Suprapubic skin (tissue), 4 donors: ENCODE measurements around the gene TBX4. TPM values are rescaled to one million over a fixed set of nuclear protein-coding genes. Genes with fewer than 3 reads are reported as not detected.

ENCODE experiments used
- DNase-seq, 2 donors: peaks; one replicate each; pipeline ENCODE4 v3.0.0-alpha.2; 2019; ENCODE audit warnings: low spot score in 2 of 2
- H3K27ac ChIP-seq: fragments of 200-600 bp; sonication (generic); one replicate; pipeline ENCODE4 v1.5.1; 2019
- H3K27me3 ChIP-seq: fragments of 200-600 bp; sonication (generic); one replicate; pipeline ENCODE4 v1.5.1; 2019
- H3K36me3 ChIP-seq: fragments of 200-600 bp; sonication (generic); one replicate; pipeline ENCODE4 v1.5.1; 2019
- H3K4me1 ChIP-seq: fragments of 200-600 bp; sonication (generic); one replicate; pipeline ENCODE4 v1.5.1; 2019
- H3K4me3 ChIP-seq: fragments of 200-600 bp; sonication (generic); one replicate; pipeline ENCODE4 v1.5.1; 2019; ENCODE audit warnings: mild to moderate bottlenecking
- H3K9me3 ChIP-seq: fragments of 200-600 bp; sonication (generic); one replicate; pipeline ENCODE4 v1.5.1; 2019
- EP300 ChIP-seq: sonication (generic); formaldehyde crosslinking; IDR thresholded peaks from one replicate; pipeline ENCODE4 v1.6.1; 2017; ENCODE audit warnings: antibody characterized with exemption
- POLR2A ChIP-seq, 2 donors: fragments of 450-650 bp; IDR thresholded peaks; one replicate each; pipeline ENCODE4 v1.6.1; 2017; ENCODE audit warnings: antibody characterized with exemption in 2 of 2, mild to moderate bottlenecking in 2 of 2, moderate library complexity in 2 of 2
- POLR2AphosphoS5 ChIP-seq, 3 donors: sonication (generic); formaldehyde crosslinking; IDR thresholded peaks; one replicate each; pipeline ENCODE4 v1.6.1; 2017; ENCODE audit warnings: antibody characterized with exemption in 3 of 3
- WGBS: methylation state at CpG from one replicate; pipeline ENCODE4 v1.1.5; 2018; 5-methylcytosine and 5-hydroxymethylcytosine counted together
- total RNA-seq, 4 donors: library from RNA; depleted of rRNA; stranded (reverse); fragments of >200 nt; gene quantifications; one replicate each; pipeline ENCODE4 v1.1.0, GENCODE V29; 2016
- TF ChIP-seq, protein P1 (sequence below), 2 donors: fragments of 200-600 bp in 1 of 2; fragments of 450-650 bp in 1 of 2; sonication (generic) in 1 of 2; IDR thresholded peaks; one replicate each; pipeline ENCODE4 v1.5.1; 2016 to 2019; ENCODE audit warnings: antibody characterized with exemption in 2 of 2, mild to moderate bottlenecking in 1 of 2, moderate library complexity in 1 of 2

The TBX4 gene
- total RNA-seq, 4 donors from 2014 or later: 0.30 to 0.56 TPM; not detected in 2

DNA sequence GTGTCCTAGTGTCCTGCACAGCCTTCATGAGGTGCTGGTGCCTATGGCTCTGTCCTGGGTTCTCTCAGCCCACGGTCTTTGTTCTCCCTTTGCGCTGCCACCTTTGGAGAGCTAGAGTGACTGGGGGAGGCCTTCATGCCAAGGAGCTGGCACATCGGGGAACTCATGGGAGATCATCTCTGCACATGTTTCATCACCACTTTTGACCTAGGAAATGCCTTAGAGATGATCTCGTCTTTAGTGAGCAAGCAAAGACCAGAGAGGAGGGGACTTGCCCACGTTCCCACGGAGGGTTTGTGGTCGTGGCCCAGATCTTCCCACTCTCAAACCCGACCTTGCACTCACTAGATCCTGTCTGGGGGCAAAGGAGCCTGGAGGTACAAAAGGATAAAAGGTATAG lies 23.5 kb downstream of the TBX4 start:
- Histone ChIP-seq H3K36me3 (no peaks in the 10 kb centered on the region), H3K4me3 (no peak overlapping the region), H3K9me3 (no peaks in the 10 kb centered on the region), H3K4me1 (peaks cover 5% of the 10 kb centered on the region), H3K27me3 (peaks cover 20% of the 10 kb centered on the region), H3K27ac (no peak overlapping the region)
- peak in 1 of 2 donors; percentile 46 for DNase-seq
- TF ChIP-seq POLR2A (IDR thresholded peaks at IDR 0.05): no peak
- WGBS: 64% methylated on average over 8 of the region's 8 CpGs

DNA sequence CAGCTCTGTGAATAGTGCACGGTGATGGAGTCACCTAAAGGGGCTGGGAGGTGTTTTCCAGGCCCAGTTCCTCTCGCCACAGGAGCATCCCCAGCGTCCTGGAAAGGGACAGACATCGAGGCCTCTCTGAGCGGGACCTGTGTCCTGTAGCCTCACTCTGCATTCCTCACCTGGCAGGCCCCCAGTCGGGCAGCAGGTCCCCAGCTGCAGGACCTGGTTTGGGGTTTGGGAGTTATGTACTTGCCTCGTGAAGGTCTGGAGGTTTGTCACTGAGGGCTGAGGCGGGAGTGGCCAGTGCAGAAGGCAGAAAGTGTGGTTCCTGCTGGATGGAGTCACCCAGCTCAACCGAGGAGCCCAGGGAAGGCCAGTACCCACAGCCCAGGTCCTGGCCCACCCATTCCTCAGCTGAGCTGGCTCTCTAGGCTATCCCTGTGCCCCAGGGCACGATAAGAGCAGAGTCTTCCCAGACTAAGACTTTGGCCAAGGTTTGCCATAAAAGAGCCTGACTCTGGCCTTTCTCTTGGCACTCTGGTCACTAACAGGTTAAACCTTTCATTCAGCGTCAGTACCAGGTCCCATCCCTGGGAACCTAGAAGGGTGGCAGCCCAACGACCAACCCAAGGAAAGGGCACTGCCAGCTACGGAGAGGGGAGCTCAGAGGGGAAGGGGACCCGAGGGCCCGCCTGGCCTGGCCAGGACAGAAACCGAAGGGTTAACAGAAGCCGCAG lies 24.4 kb downstream of the TBX4 start:
- H3K4me3 ChIP-seq: no peak overlapping the region
- H3K27ac ChIP-seq: no peak overlapping the region
- peaks cover 5% of the 10 kb centered on the region for H3K4me1 ChIP-seq
- DNase-seq: peak in 1 of 2 donors; percentile 30
- no peaks in the 10 kb centered on the region for H3K36me3 ChIP-seq
- H3K9me3 ChIP-seq: no peaks in the 10 kb centered on the region
- TF ChIP-seq POLR2AphosphoS5 (IDR thresholded peaks at IDR 0.05) (no peak), EP300 (no peak), POLR2A (IDR thresholded peaks at IDR 0.05) (no peak)
- TF ChIP-seq, protein P1, sequence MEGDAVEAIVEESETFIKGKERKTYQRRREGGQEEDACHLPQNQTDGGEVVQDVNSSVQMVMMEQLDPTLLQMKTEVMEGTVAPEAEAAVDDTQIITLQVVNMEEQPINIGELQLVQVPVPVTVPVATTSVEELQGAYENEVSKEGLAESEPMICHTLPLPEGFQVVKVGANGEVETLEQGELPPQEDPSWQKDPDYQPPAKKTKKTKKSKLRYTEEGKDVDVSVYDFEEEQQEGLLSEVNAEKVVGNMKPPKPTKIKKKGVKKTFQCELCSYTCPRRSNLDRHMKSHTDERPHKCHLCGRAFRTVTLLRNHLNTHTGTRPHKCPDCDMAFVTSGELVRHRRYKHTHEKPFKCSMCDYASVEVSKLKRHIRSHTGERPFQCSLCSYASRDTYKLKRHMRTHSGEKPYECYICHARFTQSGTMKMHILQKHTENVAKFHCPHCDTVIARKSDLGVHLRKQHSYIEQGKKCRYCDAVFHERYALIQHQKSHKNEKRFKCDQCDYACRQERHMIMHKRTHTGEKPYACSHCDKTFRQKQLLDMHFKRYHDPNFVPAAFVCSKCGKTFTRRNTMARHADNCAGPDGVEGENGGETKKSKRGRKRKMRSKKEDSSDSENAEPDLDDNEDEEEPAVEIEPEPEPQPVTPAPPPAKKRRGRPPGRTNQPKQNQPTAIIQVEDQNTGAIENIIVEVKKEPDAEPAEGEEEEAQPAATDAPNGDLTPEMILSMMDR (IDR thresholded peaks at IDR 0.05): no peak
- 78% methylated on average over 9 of the region's 17 CpGs for WGBS
- H3K27me3 ChIP-seq: peaks cover 20% of the 10 kb centered on the region

- peak; percentile 39 to 59 for DNase-seq
- TF ChIP-seq, protein P1 (IDR thresholded peaks at IDR 0.05): no peak
- TF ChIP-seq POLR2AphosphoS5 (IDR thresholded peaks at IDR 0.05) (no peak), POLR2A (IDR thresholded peaks at IDR 0.05) (no peak), EP300 (no peak)
- Histone ChIP-seq H3K27ac (no peak overlapping the region), H3K4me1 (peaks cover 5% of the 10 kb centered on the region), H3K36me3 (no peaks in the 10 kb centered on the region), H3K4me3 (no peak overlapping the region), H3K9me3 (no peaks in the 10 kb centered on the region), H3K27me3 (peaks cover 20% of the 10 kb centered on the region)
- 71% methylated on average over 14 of the region's 23 CpGs for WGBS
Measured at GRCh38 chr17:61477204-61477834, 25.1 kb downstream of the TBX4 start.

DNA sequence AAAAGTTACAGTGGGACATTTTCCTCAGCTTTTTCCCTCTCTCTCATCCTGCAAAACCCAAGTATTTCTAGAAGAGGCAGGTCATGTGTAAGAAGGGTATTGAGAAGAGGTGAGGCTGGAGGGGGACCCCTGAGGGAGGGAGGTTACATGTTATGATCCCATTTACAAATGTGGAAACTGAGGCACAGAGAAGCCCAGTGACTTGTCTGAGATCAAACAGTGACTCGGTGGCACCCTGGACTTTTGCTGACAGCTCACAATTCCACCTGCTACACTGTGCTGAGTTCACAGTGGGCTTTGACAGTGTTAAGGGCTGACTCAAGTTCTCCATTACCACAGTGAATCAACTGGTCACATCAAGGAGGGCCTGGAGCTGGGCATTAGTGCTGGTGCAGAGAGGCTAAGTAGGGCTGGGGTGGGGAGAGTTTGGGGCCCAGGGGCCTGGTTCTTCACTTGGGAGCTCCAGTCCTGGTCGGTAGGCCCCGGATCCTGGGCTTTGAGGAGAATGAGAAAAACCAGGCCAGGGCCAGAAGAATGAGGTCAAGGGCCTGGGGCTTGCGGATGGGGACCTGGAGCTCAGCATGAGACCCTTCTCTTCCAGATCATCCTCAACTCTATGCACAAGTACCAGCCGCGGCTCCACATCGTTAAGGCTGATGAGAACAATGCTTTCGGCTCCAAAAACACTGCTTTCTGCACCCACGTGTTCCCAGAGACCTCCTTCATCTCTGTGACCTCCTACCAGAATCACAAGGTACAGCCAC lies 26.0 kb downstream of the TBX4 start:
- TF ChIP-seq, protein P1 (IDR thresholded peaks at IDR 0.05): no peak
- TF ChIP-seq EP300 (no peak), POLR2AphosphoS5 (IDR thresholded peaks at IDR 0.05) (no peak), POLR2A (IDR thresholded peaks at IDR 0.05) (no peak)
- peak in 1 of 2 donors; percentile 20 for DNase-seq
- 94% methylated on average over 5 of the region's 9 CpGs for WGBS
- Histone ChIP-seq H3K9me3 (no peaks in the 10 kb centered on the region), H3K4me1 (peaks cover 5% of the 10 kb centered on the region), H3K4me3 (no peak overlapping the region), H3K27ac (no peak overlapping the region), H3K27me3 (peaks cover 20% of the 10 kb centered on the region), H3K36me3 (no peaks in the 10 kb centered on the region)

DNA sequence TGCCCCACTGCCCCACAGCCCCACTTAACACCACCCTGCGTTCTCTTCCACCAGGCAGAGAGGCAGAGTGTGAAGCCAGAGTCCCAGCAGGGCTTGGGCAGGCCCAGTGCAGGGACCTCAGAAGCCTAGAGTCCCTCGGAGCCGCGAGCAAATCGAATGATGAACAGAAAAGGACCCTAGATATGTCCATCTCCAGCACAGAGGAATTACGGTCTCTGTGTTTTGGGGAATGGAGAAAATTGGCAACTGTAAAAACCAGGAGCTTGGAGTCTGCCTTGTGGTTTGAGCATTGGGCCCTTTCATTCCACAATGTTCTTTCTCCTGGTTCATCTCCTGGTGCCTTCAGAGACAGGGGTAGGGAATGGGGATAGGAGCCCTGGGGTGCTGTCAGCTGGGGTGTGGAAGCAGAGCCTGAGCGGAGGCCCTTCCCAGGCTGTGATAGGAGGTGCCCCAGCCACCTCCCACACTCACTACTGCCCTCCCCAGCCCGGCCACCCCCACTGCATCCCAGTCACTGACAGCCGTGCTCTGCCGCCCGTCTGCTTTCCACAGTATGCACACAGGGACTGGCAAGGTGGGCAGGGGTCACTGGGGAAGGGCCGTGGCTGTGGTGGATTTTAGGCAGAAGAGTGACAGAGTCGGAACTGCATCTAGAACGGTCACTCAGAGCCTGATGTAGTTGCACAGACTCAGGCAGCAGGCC lies 26.7 kb downstream of the TBX4 start:
- 90% methylated on average over 12 of the region's 14 CpGs for WGBS
- TF ChIP-seq, protein P1 (IDR thresholded peaks at IDR 0.05): no peak
- no peak for TF ChIP-seq POLR2AphosphoS5 (IDR thresholded peaks at IDR 0.05)
- no peak for TF ChIP-seq POLR2A (IDR thresholded peaks at IDR 0.05)
- TF ChIP-seq EP300: no peak
- Histone ChIP-seq H3K27ac (no peak overlapping the region), H3K27me3 (peaks cover 20% of the 10 kb centered on the region), H3K36me3 (no peaks in the 10 kb centered on the region), H3K9me3 (no peaks in the 10 kb centered on the region), H3K4me3 (no peak overlapping the region), H3K4me1 (peaks cover 5% of the 10 kb centered on the region)
- peak in 1 of 2 donors; percentile 48 for DNase-seq
